GM13977 (cell line): Measurements from ENCODE around the gene NCOA1.

ENCODE experiments used
- DNase-seq: peaks from one replicate; pipeline ENCODE4 v3.0.0; 2012; ENCODE audit warnings: low spot score
- CTCF ChIP-seq: IDR thresholded peaks from 2 replicates; pipeline ENCODE4 v1.5.1; 2012; ENCODE audit warnings: mild to moderate bottlenecking, control low read depth; ENCODE audit not compliant: insufficient read depth; ENCODE audit errors: extremely low read depth, missing control alignments
- in situ Hi-C: fragments of 300-500 bp; cut with MboI; formaldehyde crosslinking; loops from one replicate; pipeline ENCODE4 v1.12.0; 2022; ENCODE audit warnings: low sequenced_read_pairs, low pct_unique_long_range_greater_than_20kb, mixed read lengths, inconsistent platforms; ENCODE audit not compliant: unreplicated experiment

NCOA1 gene

GRCh38 chr2:24494410-24494809 is 3.4 kb downstream of the NCOA1 start:
- DNase-seq = no peak
- in situ Hi-C loops = no loop called here
- TF ChIP-seq CTCF = no peak

GRCh38 chr2:24495451-24495850 is 4.4 kb downstream of the NCOA1 start:
- TF ChIP-seq CTCF = no peak
- in situ Hi-C loops = no loop called here
- DNase-seq = no peak

- DNase-seq = no peak
- in situ Hi-C loops = no loop called here
- TF ChIP-seq CTCF = no peak
These were observed 5.9 kb downstream of the NCOA1 start for GRCh38 chr2:24496959-24497358.

GRCh38 chr2:24497685-24498084 is 6.6 kb downstream of the NCOA1 start:
- in situ Hi-C loops = no loop called here
- no peak for DNase-seq
- TF ChIP-seq CTCF = no peak

- TF ChIP-seq CTCF = no peak
- no peak for DNase-seq
- in situ Hi-C loops = no loop called here
These were observed 7.1 kb downstream of the NCOA1 start for GRCh38 chr2:24498121-24498520.

- TF ChIP-seq CTCF = no peak
- DNase-seq = no peak
- in situ Hi-C loops = no loop called here
These were observed 10.8 kb downstream of the NCOA1 start for GRCh38 chr2:24501813-24502212.

GRCh38 chr2:24505534-24506275 is 14.7 kb downstream of the NCOA1 start:
- DNase-seq = no peak
- TF ChIP-seq CTCF = no peak
- in situ Hi-C loops = no loop called here
